A172 (cell line): Measurements from ENCODE around the gene OPCML. TPM values are rescaled to one million over a fixed set of nuclear protein-coding genes. Genes with fewer than 3 reads are reported as not detected.

ENCODE experiments used
- DNase-seq: peaks from one replicate; pipeline ENCODE4 v3.0.0-alpha.2; 2015; ENCODE audit warnings: low spot score
- total RNA-seq: library from RNA; depleted of rRNA; stranded (reverse); fragments of >200 nt; shearing (Covaris generic); gene quantifications from 2 replicates; pipeline ENCODE4 v1.2.3, GENCODE V29; 2014

The OPCML gene
- total RNA-seq, 1 experiment from 2014 or later = not detected

DNA sequence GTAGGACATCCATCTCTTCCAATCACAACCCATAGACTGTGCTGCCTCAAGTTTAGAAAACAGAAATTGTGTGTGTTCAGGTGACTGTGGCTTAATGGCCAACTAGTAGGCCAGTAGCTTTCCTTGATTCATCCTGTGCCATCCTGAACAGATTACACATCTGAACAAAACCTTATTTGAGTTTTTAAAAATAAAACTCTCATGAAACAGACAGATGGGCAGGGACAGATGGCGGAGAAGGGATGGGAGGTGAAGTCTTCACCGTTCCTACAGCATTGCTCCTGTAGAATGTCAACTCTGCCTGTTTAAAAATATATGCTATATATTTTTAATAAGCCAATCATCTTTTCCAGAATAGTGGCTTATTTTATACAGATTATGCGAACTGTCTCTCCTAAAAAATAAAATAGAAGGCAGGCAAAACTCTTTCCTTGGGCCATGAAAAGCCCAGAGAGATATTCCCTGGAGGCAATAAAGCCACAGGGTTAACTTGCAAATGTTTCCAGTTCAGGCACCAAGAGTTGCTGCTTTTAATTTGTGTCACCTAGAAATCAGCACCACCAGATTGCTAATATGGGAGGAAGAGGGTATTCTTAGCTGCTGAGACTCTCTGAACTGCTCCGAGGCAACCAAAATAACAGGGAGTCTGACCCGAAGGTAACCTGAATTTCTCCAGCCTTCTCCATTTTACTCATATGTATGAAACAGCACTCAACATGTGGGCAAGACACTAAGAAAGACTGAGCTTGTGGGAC is 861.2 kb downstream of the OPCML start:
- DNase-seq = no peak

DNA sequence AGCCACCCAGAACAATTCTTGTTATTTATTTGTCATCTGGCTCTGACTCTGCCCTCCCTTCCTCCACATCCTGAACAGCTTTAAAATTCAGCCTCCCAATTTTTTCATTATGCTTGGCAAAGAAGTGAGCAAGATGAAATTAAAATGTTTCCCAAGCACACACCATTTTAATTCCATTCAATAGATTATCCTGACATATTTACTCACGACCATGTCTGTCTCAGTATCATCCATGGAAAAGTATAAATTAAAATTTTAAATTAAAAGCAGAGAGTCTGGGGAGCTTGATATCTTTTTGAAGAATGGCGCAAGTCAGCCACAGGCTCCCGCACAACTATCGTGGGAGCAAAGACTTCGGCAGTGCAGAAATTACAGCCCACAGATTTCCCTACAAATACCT is 862.4 kb downstream of the OPCML start:
- no peak for DNase-seq

DNA sequence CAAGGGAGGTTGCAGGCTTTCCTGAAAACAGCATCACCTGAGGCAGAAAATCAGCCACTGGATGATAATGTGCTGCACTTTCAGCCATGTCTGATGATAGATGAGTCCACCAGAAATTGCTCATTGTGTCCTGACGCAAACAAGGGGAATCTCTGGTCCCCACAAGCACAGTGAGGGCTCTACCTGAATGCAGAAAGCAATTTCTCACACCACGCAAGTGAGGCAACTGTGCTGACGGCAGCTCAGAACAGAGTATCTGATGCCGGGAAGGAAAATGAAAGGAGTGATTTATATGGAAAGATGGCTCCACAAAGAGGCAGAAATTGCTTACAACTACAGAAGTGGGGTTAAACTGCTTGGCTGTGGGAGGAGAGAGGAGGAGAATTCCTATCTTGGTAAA is 867.1 kb downstream of the OPCML start:
- no peak for DNase-seq

GRCh38 chr11:132658696-132659095 is 873.6 kb downstream of the OPCML start:
- DNase-seq = no peak

DNA sequence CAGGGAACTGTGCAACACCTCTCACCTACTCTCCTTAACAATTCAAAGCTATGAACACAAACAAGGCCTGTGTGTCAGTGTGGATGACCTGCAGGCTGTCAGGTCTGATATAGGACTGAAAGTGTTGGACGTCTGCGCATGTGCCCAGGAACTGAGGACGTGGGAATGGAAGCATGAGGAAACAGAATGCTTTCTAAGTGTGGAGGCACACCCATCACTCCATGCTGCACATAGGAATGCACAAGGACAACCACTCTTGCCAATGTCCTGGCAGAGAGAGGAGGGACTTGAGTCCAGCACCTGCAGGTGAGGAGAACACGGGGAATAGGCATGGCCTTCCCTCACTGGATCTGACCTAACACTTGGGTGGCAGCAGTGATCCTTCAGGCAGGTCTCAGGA is 874.3 kb downstream of the OPCML start:
- DNase-seq = no peak

GRCh38 chr11:132655187-132655855 is 877.0 kb downstream of the OPCML start:
- no peak for DNase-seq

DNA sequence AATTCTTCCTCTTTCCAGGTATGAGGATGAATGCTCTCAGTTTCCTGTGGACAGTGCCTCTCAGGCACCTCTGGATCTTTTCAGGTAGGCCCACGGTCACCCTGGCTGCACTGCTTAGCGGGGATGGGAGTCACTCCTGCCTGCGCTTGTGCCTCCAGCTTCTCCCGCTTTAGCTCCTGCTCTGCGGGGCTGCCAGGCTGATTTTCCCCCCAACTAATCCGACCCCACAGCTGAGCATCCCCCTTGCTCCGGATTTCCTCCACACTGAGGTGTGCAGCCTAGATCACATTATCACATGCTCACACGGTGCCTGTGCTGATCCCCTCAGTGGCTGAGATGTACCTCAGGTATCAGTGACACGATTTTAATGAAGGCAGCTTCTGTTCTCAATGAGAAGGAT is 879.1 kb downstream of the OPCML start:
- no peak for DNase-seq

- DNase-seq = no peak
These were observed 881.2 kb downstream of the OPCML start for GRCh38 chr11:132650969-132651720.

GRCh38 chr11:132649277-132649676 is 883.0 kb downstream of the OPCML start:
- no peak for DNase-seq

- DNase-seq = peak; percentile 15
These were observed 883.5 kb downstream of the OPCML start for GRCh38 chr11:132648851-132649250.

DNA sequence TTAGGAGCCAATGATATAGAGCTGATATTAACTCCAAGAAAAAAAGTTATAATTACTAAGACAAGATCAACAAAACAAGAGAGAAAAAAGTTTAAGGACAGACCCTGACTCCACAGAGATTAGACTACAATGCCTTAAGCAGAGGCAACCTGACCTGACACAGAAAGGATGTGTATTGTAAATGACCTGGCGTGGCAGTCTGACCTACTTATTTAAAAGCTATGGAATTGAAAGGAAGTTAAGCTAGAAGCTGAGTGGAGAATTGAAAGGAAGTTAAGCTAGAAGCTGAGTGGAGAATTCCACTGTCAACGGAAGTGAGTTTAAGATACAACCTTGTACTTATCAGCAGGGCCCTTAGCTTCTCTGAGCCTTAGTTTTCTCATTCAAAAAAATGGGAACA is 885.4 kb downstream of the OPCML start:
- DNase-seq = no peak

DNA sequence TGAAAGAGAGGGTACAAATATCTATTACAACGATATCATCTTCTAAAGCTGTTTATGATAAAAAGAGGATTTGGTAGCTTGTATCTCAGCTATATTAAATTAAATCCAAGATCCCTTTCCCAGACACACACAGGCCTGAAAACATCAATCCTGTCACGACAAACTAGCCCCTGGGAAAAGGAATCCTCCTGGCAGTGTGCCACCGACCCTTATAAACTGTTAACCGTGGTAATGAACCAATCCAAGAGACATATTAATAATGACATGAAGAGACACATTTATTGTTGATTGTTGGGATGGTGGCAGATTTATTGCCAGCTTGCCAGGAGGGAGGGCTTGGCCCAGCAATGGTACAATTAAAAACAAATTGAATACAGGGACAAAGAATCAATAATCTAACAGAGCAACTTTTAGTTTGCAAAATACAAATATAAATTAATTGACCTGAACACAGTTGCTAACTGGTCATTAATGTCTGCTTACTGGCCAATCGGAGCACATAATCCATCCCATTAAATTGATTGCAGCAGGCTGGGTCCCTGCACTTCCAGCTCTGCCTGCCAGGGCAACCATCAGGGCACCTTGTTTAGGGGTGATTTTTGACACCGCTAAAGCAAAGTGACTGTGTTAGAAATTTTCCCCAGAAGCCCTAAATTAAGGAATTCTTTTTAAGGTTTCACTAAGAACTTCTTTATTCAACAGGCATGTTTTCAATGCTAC is 887.6 kb downstream of the OPCML start:
- no peak for DNase-seq

GRCh38 chr11:132643239-132643638 is 889.1 kb downstream of the OPCML start:
- no peak for DNase-seq

DNA sequence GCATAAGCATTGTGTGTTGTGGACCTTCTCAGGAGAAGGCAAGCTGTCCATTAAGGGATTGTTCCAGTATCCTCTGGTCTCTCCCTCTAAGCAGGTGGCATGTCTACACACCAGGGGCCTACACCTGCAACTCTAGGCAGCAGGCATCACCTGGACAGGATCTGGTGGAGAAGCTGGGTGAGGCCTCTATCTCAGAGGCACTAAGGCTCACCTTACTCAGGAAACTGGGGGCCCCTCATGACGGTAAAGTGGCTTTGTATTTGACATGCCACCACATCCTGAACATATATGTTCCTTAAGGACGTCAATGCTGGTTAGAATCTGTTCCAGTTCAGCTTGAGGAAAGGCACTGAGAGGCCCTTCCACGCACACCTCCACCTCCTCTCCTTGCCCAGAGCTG is 891.3 kb downstream of the OPCML start:
- no peak for DNase-seq

- peak; percentile 8 for DNase-seq
These were observed 892.3 kb downstream of the OPCML start for GRCh38 chr11:132639986-132640385.

DNA sequence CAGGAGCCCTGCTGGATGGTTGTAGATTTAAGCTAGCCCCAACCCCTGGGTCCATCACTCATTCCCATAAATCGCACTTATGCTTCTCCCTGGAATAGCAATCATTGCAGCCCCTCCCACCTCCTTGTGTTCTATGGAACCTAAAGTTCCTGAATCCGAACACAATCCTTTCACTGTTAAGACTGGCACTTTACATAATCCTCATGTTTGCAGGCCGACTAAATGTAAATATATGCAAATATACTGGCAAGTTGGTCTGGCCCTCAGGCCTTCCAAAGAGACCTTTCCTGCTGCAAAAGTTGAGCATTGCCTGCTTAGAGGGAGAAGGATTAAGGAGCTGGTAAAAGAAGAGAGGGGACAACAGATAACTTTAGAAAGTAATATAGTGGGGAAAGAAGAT is 892.9 kb downstream of the OPCML start:
- DNase-seq = no peak

DNA sequence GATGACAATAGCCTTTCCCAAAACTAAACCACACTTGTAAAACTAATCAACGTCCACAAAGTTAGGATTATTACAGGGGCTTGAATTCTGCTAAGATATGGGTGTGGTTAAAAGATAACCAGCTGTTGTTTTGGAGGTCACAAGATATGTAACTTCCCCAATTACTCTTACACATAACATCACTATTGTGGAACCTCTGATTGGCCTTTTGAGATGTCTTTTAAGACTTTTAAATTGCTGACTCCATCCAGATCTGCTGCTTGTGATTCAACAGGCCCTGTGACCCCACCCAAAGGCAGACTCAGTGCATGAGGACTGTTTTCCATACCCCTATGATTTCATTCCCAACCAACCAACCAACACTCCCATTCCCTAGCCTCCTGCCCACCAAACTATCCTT is 893.9 kb downstream of the OPCML start:
- no peak for DNase-seq

- DNase-seq = no peak
These were observed 895.8 kb downstream of the OPCML start for GRCh38 chr11:132636523-132636922.

- peak; percentile 93 for DNase-seq
These were observed 899.6 kb downstream of the OPCML start for GRCh38 chr11:132632641-132633124.

DNA sequence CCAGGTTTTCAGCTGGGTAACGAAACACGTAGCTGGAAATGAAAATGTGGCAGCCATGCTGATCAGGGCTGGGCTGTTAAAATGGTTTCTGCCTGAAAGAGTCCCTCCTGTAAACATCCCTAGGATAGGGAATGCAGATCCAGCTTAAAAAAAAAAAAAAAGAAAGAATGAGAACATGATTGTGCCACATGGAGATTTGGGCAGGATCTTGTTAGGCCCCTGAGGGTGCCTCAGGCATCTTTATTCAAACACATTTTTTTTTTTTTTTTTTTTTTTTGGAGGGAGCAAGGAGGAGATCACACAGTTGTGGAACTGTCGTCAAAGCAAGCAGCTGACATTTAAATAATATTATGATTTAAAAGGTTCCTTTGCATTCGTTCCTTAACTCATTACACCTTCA is 900.3 kb downstream of the OPCML start:
- DNase-seq = no peak

DNA sequence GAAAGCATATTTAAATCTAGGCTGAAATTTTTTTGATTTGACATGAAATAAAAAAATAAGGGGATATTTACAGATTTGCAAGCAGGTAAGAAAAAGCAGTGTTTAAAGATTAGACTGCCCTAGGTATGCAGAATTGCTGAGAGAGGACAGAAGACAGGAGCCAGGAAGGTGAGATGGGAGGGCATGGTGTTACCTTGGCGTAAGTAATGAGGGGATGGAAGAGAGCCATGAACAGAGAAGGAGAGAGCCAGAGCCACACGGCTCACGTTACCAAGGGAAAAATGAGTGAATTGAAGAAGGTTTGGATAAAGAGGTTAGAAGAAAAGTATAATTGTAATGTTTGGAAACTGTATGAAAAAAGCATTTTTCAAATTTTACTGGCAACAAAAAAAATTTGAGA is 904.3 kb downstream of the OPCML start:
- no peak for DNase-seq

DNA sequence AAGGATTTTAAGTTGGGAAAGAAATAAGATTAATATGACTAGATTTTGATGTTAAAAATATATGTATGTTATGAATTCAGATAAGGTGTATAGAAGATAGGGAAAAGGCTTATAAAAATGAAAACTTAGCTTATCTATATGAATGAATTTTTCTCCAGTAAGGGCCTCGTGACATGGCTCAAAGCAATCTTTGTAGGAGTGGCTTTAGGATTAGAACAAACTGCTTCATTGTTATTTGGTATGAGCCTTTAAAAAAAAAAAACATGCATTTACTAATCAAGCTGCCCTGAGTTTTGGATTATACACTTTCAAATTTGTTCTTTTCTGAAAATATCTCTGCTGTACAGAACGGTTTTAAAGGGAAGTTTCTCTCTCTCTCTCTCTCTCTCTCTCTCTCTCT is 905.9 kb downstream of the OPCML start:
- no peak for DNase-seq
